IPS DF 6.9 (cell line): ENCODE data around the gene PROC.

Experiments used
- DNase-seq: peaks from one replicate; pipeline ENCODE4 v3.0.0-alpha.2; 2013; ENCODE audit warnings: low read depth, low spot score
- H3K27ac ChIP-seq: one replicate; pipeline ENCODE4 v1.5.1; 2013; ENCODE audit warnings: low read length, control low read depth
- H3K27me3 ChIP-seq: 2 replicates; pipeline ENCODE4 v1.6.1; 2013; ENCODE audit warnings: mild to moderate bottlenecking, low read length; ENCODE audit not compliant: control insufficient read depth, insufficient read depth
- H3K36me3 ChIP-seq: 2 replicates; pipeline ENCODE4 v1.6.1; 2013; ENCODE audit warnings: low read length; ENCODE audit not compliant: control insufficient read depth, insufficient read depth
- H3K4me1 ChIP-seq: 2 replicates; pipeline ENCODE4 v1.6.1; 2013; ENCODE audit warnings: low read length; ENCODE audit not compliant: control insufficient read depth, insufficient read depth
- H3K4me3 ChIP-seq: 2 replicates; pipeline ENCODE4 v1.5.1; 2013; ENCODE audit warnings: mild to moderate bottlenecking, low read length
- H3K9me3 ChIP-seq: 2 replicates; pipeline ENCODE4 v1.6.1; 2013; ENCODE audit warnings: low read length, inconsistent platforms; ENCODE audit not compliant: control insufficient read depth, insufficient read depth
- WGBS: extraction: QIAGEN DNeasy Blood & Tissue Kit; methylation state at CpG from one replicate; pipeline ENCODE4 v1.1.7; 2013; ENCODE audit warnings: mixed read lengths, missing lambda C conversion rate; ENCODE audit not compliant: insufficient read length, insufficient coverage; 5-methylcytosine and 5-hydroxymethylcytosine counted together

The PROC gene

DNA sequence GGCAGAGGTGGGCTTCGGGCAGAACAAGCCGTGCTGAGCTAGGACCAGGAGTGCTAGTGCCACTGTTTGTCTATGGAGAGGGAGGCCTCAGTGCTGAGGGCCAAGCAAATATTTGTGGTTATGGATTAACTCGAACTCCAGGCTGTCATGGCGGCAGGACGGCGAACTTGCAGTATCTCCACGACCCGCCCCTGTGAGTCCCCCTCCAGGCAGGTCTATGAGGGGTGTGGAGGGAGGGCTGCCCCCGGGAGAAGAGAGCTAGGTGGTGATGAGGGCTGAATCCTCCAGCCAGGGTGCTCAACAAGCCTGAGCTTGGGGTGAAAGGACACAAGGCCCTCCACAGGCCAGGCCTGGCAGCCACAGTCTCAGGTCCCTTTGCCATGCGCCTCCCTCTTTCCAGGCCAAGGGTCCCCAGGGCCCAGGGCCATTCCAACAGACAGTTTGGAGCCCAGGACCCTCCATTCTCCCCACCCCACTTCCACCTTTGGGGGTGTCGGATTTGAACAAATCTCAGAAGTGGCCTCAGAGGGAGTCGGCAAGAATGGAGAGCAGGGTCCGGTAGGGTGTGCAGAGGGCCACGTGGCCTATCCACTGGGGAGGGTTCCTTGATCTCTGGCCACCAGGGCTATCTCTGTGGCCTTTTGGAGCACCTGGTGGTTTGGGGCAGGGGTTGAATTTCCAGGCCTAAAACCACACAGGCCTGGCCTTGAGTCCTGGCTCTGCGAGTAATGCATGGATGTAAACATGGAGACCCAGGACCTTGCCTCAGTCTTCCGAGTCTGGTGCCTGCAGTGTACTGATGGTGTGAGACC, at the start of gene PROC:
Gene PROC, plus strand, starts transcription at position 128 of the 812 bp plus-strand sequence. CDS start 1,516 bp downstream, outside the sequence.
- no peaks in the 10 kb centered on the region for H3K4me1 ChIP-seq
- no peak within 1 kb of the TSS for H3K27ac ChIP-seq
- no CpG with 5 or more reads among the region's 16 CpGs for WGBS

DNA sequence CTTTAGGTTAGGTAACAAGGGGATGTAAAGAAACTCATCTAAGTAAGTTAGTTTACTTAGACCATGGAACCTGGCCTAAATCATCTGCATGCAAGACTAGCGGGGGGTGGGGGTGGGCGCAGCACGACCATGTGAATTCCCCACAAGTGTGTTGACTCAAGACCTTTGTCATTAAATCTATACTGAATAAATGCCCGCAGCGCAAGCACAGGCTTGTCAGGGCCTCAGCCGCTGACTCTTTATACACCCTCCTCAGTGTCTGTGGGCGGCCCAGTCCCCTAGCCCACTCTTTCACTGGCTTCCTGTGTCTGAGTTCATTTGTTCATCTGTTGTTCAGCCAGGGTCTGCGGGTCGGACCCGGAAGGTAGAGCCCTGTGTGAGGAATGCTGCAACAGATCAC, 48.2 kb upstream of the PROC start:
- Histone ChIP-seq H3K27me3 (no peaks in the 10 kb centered on the region), H3K27ac (no peak overlapping the region), H3K4me3 (no peak overlapping the region), H3K9me3 (peaks cover 1% of the 10 kb centered on the region; the same call in 1 of the 2 replicates), H3K4me1 (peaks cover 3% of the 10 kb centered on the region), H3K36me3 (no peaks in the 10 kb centered on the region)
- DNase-seq, result no peak
- WGBS, result no CpG with 5 or more reads among the region's 10 CpGs

More for the DNA sequence above, at the start of gene PROC:
- H3K27me3 ChIP-seq, result peaks cover 11% of the 10 kb centered on the region; the same call in 1 of the 2 replicates
- no peak for DNase-seq
- no peak within 1 kb of the TSS for H3K4me3 ChIP-seq
- H3K36me3 ChIP-seq, result no peaks in the 10 kb centered on the region
- no peaks in the 10 kb centered on the region for H3K9me3 ChIP-seq

DNA sequence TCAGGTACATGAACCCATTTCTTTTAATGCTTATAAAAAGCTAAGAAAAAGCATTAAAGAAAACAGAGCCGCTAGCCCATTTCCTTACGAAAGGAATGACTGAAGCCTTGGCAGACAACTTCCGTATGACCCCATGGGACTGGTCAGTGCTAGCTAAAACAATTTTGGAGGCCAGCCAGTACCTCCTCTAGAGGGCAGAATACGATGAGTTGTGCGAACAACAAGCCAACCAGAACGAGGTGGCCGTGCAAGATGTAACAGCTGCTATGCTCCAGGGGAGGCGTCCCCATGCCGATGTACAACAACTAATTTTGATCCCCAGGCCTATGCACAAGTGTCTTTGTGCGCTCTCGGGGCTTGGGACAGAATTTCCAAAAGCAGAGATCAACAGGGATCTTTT, 47.2 kb upstream of the PROC start:
- Histone ChIP-seq H3K4me3 (no peak overlapping the region), H3K36me3 (no peaks in the 10 kb centered on the region), H3K9me3 (peaks cover 3% of the 10 kb centered on the region), H3K27me3 (no peaks in the 10 kb centered on the region), H3K4me1 (no peaks in the 10 kb centered on the region), H3K27ac (no peak overlapping the region)
- no CpG with 5 or more reads among the region's 11 CpGs for WGBS
- no peak for DNase-seq

DNA sequence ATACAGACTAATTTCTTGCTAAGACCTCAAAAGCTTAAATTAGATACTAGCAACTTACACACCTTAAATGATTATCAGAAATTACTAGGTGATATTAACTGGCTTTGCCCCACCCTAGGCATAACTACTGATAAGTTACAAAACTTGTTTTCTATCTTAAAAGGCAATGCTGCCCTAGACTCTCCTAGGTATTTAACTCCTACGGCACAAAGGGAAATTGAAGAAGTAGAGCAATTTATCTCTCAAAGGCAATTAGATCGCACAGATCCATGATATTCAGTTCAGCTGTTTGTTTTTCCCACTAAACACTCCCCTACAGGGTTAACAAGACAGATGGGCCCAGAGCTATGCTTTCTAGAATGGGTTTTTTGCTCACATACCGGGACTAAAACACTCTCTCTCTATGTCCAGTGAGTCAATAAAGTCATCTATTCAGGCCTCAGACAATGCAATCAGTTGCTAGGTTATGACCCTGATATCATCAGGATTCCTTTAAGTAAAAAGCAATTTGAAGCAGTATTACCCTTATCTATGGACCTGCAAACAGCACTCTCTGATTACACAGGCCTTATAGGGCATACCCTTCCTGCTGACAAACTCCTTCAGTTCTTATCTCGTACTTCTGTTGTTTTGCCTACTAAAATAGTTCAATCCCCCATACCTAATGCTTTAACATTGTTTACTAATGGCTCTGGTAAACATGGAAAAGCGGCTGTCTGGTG, 44.7 kb upstream of the PROC start:
- WGBS, result no CpG with 5 or more reads among the region's 5 CpGs
- no peaks in the 10 kb centered on the region for H3K4me1 ChIP-seq
- no peaks in the 10 kb centered on the region for H3K27me3 ChIP-seq
- 0 out of 2 replicates have a peak, but pooled peaks cover 2% of the 10 kb centered on the region for H3K36me3 ChIP-seq
- peaks cover 5% of the 10 kb centered on the region for H3K9me3 ChIP-seq
- DNase-seq, result no peak
- H3K27ac ChIP-seq, result no peak overlapping the region
- no peak overlapping the region for H3K4me3 ChIP-seq

DNA sequence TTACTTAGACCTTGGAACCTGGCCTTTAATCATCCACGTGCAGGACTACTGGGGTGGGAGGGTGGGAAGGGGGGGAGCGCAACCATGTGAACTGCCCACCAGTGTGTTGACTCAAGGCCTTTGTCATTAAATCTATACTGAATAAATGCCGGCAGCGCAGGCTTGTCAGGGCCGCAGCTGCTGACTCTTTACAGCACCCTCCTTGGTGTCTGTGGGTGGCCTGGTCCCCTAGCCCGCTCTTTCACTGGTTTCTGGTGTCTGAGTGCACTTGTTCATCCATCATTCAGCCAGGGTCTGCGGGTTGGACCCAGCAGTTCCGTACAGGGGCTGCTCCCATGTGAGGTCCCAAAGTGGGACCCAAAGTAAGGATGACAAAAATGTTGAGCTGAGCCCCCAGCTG, 42.0 kb upstream of the PROC start:
- Histone ChIP-seq H3K4me1 (no peaks in the 10 kb centered on the region), H3K4me3 (no peak overlapping the region), H3K27ac (no peak overlapping the region), H3K27me3 (no peaks in the 10 kb centered on the region), H3K9me3 (peaks cover 4% of the 10 kb centered on the region), H3K36me3 (0 out of 2 replicates have a peak, but pooled peaks cover 2% of the 10 kb centered on the region)
- no peak for DNase-seq
- WGBS, result no CpG with 5 or more reads among the region's 8 CpGs

DNA sequence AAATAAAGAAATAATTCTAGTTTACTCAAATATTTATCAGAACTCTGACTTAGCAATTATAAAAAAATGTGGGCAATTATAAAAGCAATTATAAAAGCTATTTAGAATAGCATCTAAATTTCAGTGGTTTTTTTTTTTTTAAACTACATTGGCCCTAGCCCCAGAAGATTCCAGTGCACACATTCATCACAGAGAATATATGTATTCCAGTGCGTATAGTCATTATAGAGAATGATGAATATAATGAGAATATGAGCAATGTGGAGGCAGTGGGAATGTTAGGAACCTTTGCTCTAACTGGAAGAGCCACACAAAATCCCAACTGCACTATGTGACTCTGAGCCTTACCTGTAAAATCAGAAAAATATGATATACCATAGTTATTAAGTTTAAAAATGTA, 41.0 kb upstream of the PROC start:
- H3K36me3 ChIP-seq, result 0 out of 2 replicates have a peak, but pooled peaks cover 2% of the 10 kb centered on the region
- H3K9me3 ChIP-seq, result peaks cover 4% of the 10 kb centered on the region

DNA sequence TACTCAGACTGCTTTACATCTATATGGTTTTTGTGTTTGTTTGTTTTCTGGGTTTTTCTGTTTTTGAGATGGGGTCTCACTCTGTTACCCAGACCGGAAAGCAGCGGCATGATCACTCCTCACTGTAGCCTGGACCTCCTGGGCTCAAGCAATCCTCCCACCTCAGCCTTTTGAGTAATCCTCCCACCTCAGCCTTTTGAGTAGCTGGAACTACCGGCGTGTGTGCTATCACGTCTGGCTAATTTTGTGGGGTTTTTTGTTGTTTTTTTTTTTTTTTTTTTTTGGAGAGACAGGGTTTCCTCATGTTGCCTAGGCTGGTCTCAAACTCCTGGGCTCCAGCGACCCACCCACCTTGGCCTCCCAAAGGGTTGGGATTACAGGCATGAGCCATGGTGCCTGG, 39.5 kb upstream of the PROC start:
- Histone ChIP-seq H3K36me3 (0 out of 2 replicates have a peak, but pooled peaks cover 2% of the 10 kb centered on the region), H3K4me3 (no peak overlapping the region), H3K4me1 (no peaks in the 10 kb centered on the region), H3K27ac (no peak overlapping the region), H3K9me3 (peaks cover 4% of the 10 kb centered on the region), H3K27me3 (no peaks in the 10 kb centered on the region)
- no CpG with 5 or more reads among the region's 6 CpGs for whole genome bisulfite sequencing
- DNase-seq, result no peak

More for the DNA sequence above, 41.0 kb upstream of the PROC start:
- Histone ChIP-seq H3K4me1 (no peaks in the 10 kb centered on the region), H3K27ac (no peak overlapping the region), H3K4me3 (no peak overlapping the region), H3K27me3 (no peaks in the 10 kb centered on the region)
- DNase-seq, result no peak
- no CpG with 5 or more reads among the region's 1 CpG for WGBS

DNA sequence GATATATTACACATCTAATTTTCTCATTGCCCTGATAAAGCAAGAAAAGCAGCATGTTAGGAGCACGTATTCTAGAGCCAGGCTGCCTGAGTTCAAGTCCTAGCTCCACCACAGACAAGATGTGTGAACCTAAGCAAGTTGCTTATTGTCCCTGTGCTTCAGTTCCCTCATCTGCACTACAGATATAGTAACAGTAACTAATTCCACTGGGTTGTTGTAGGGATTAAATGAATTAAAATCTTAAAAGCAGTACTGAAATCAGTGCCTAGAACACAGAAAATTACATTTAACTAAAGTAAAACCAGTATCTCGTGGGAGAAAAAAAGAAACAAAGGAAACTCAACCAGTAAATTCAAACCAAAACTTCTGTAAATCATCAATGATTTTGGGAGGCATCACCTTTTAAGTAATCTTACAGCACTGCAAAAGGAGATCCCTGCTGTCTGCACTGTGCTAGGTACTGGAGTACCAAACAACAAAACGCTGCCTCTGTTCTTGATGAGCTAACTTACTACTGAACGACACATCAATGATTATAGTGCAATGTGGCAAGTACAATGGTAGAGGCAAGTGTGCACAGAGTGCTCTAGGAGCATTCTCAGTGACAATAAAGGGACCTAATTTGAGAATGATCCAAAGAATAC, 38.4 kb upstream of the PROC start:
- H3K4me1 ChIP-seq, result no peaks in the 10 kb centered on the region
- WGBS, result no CpG with 5 or more reads among the region's 4 CpGs
- no peak overlapping the region for H3K4me3 ChIP-seq
- no peak for DNase-seq
- no peak overlapping the region for H3K27ac ChIP-seq
- H3K27me3 ChIP-seq, result no peaks in the 10 kb centered on the region
- H3K9me3 ChIP-seq, result peaks cover 4% of the 10 kb centered on the region
- H3K36me3 ChIP-seq, result 0 out of 2 replicates have a peak, but pooled peaks cover 2% of the 10 kb centered on the region

DNA sequence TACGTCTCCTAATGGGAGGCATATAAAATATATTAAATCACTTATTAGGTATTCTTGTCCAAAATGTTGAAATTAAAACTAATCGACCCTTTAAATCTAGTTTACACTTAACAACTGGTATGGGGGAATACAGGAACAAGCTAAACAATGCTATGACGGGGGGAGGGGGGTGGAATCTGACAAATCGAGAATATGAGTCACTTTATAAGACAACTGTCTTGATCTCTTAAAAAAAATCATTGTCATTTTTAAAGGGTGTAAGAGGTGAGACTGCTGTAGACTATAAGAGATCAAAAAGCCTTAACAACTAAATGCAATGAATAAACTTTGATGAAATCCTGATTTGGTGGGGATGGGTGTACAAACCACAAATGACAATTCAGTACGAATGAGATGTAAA, 36.5 kb upstream of the PROC start:
- no peak overlapping the region for H3K27ac ChIP-seq
- no peaks in the 10 kb centered on the region for H3K27me3 ChIP-seq
- no peak overlapping the region for H3K4me3 ChIP-seq
- no peaks in the 10 kb centered on the region for H3K36me3 ChIP-seq
- no peaks in the 10 kb centered on the region for H3K9me3 ChIP-seq
- no peaks in the 10 kb centered on the region for H3K4me1 ChIP-seq
- 100% methylated on average over 1 of the region's 5 CpGs for WGBS
- no peak for DNase-seq

DNA sequence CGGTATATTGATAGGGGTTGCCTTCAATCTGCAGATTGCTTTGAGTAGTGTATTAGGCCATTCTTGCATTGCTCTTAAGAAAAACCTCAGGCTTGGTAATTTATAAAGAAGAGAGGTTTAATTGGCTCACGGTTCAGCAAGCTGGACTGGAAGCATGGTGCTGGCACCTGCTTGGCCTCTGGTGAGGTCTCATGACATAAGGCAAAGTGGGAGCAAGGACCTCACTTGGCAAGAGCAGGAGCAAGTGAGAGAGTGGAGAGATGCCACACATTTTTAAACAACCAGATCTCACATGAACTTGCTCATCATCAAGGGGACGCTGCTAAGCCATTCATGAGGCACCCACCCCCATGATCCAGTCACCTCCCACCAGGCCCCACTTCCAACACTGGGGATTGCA, 35.4 kb upstream of the PROC start:
- Histone ChIP-seq H3K27me3 (no peaks in the 10 kb centered on the region), H3K4me3 (no peak overlapping the region), H3K4me1 (no peaks in the 10 kb centered on the region), H3K9me3 (no peaks in the 10 kb centered on the region), H3K36me3 (no peaks in the 10 kb centered on the region), H3K27ac (no peak overlapping the region)
- no CpG with 5 or more reads among the region's 3 CpGs for WGBS
- DNase-seq, result no peak
